Smooth muscle cell (in vitro differentiated cells): ENCODE results near the gene HS3ST3B1. TPM values are rescaled to one million over a fixed set of nuclear protein-coding genes. Genes with fewer than 3 reads are reported as not detected.

Source experiments
- DNase-seq: peaks from one replicate; lab custom pipeline; 2025; ENCODE audit not compliant: unreplicated experiment; lab: John Stamatoyannopoulos, UW
- H2AFZ ChIP-seq: fragments of 200-600 bp; sonication (generic); 2 replicates; pipeline ENCODE4 v1.6.0; 2016; ENCODE audit warnings: antibody characterized with exemption, low read depth, mild to moderate bottlenecking
- H3F3A ChIP-seq: fragments of 200-600 bp; sonication (generic); 2 replicates; pipeline ENCODE4 v1.6.0; 2017; ENCODE audit warnings: antibody characterized with exemption, low read depth
- H3K27ac ChIP-seq: fragments of 200-600 bp; sonication (generic); 2 replicates; pipeline ENCODE4 v1.5.1; 2016; ENCODE audit warnings: low read depth, mild to moderate bottlenecking
- H3K27me3 ChIP-seq: fragments of 200-600 bp; sonication (generic); 2 replicates; pipeline ENCODE4 v1.6.1; 2016; ENCODE audit warnings: low read depth, mild to moderate bottlenecking
- H3K36me3 ChIP-seq: fragments of 200-600 bp; sonication (generic); 2 replicates; pipeline ENCODE4 v1.5.1; 2016; ENCODE audit warnings: low read depth
- H3K4me1 ChIP-seq: fragments of 200-600 bp; sonication (generic); 2 replicates; pipeline ENCODE4 v1.5.1; 2016; ENCODE audit warnings: low read depth
- H3K4me2 ChIP-seq: fragments of 200-600 bp; sonication (generic); 2 replicates; pipeline ENCODE4 v1.6.0; 2016; ENCODE audit warnings: mild to moderate bottlenecking
- H3K4me3 ChIP-seq: fragments of 200-600 bp; sonication (generic); 2 replicates; pipeline ENCODE4 v1.5.1; 2016; ENCODE audit warnings: mild to moderate bottlenecking
- H3K79me2 ChIP-seq: fragments of 200-600 bp; sonication (generic); 2 replicates; pipeline ENCODE4 v1.6.0; 2016; ENCODE audit warnings: low read depth, mild to moderate bottlenecking
- H3K9ac ChIP-seq: fragments of 200-600 bp; sonication (generic); 2 replicates; pipeline ENCODE4 v1.6.0; 2016; ENCODE audit warnings: low read depth
- H3K9me3 ChIP-seq: fragments of 200-600 bp; sonication (generic); replicated peaks from 2 replicates; pipeline ENCODE4 v1.5.1; 2016; ENCODE audit warnings: low read depth
- H4K20me1 ChIP-seq: fragments of 200-600 bp; sonication (generic); 2 replicates; pipeline ENCODE4 v1.6.0; 2016; ENCODE audit warnings: low read depth
- CTCF ChIP-seq: fragments of 200-600 bp; sonication (generic); IDR thresholded peaks from 2 replicates; pipeline ENCODE4 v1.5.1; 2017; ENCODE audit warnings: borderline replicate concordance, mild to moderate bottlenecking, antibody characterized with exemption; ENCODE audit not compliant: insufficient read depth, poor library complexity, severe bottlenecking
- WGBS: methylation state at CpG from one replicate; pipeline ENCODE4 v1.1.7; 2016; ENCODE audit warnings: low lambda C conversion rate; 5-methylcytosine and 5-hydroxymethylcytosine counted together
- polyA plus RNA-seq: library from polyadenylated mRNA; unstranded; fragments of >200 nt; fragmentation: Nextera tagmentation; extraction: Ambion mirVana; gene quantifications from 2 replicates; pipeline ENCODE4 v1.2.1, GENCODE V29; 2016
- total RNA-seq: library from RNA; depleted of rRNA; stranded (reverse); fragments of >200 nt; gene quantifications from 2 replicates; pipeline ENCODE4 v1.2.3, GENCODE V29; 2014

Gene HS3ST3B1
- total and polyA plus RNA-seq, 2 experiments from 2014 or later = 11.3 to 17.3 TPM

DNA sequence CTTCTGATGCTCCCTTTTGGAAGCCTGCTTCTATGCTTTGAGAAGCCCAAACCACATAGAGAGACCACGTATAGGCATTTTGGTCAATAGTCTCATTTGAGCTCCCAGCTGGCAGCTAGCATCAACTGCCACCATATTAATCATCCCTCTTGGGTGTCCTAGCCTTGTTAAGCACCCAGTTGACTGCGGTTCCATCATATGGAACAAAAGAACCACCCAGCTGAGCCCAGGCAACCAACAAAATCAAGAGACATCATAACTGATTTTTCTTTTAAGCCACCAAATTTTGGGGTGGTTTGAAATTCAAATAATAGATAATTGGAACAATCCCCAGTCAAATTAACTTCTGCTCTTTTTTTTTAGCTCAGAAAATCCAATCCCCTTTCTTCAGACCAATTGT, 53.9 kb downstream of the HS3ST3B1 start:
- Histone ChIP-seq H3K36me3 (no peaks in the 10 kb centered on the region), H3F3A (peaks cover 5% of the 10 kb centered on the region), H3K27me3 (no peaks in the 10 kb centered on the region), H2AFZ (no peak overlapping the region), H3K9me3 (no peaks in the 10 kb centered on the region), H3K4me3 (no peak overlapping the region), H3K9ac (no peak overlapping the region), H3K4me2 (no peak overlapping the region), H3K79me2 (no peaks in the 10 kb centered on the region), H4K20me1 (no peaks in the 10 kb centered on the region), H3K27ac (no peak overlapping the region), H3K4me1 (no peaks in the 10 kb centered on the region)
- WGBS = 96% methylated on average over 2 of the region's 2 CpGs
- TF ChIP-seq CTCF = no peak
- DNase-seq = no peak

DNA sequence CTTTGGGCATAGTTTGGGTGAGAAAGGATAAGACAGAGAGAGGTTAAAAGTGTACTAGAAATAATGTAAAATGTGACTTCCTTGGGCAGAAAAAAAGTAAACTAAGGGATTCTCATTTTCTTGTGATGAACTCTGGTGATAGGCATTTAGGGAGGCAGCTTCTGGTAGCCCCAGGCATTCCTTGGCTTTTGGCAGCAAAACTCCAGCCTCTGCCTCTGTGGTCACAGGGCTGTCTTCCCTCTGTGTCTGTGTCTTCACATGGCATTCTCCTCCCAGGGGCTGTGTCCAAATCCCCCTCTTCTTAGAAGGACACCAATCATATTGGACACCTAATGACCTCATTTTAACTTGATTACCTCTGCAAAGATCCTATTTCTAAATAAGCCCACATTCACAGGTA, 54.7 kb downstream of the HS3ST3B1 start:
- Histone ChIP-seq H3K9me3 (no peaks in the 10 kb centered on the region), H3K27ac (no peak overlapping the region), H3K9ac (no peak overlapping the region), H3K27me3 (no peaks in the 10 kb centered on the region), H3K79me2 (no peaks in the 10 kb centered on the region), H4K20me1 (no peaks in the 10 kb centered on the region), H3F3A (peaks cover 5% of the 10 kb centered on the region), H2AFZ (no peak overlapping the region), H3K4me1 (no peaks in the 10 kb centered on the region), H3K4me2 (no peak overlapping the region), H3K4me3 (no peak overlapping the region), H3K36me3 (no peaks in the 10 kb centered on the region)
- no peak for TF ChIP-seq CTCF
- DNase-seq = no peak

- H3K4me2 ChIP-seq = no peak overlapping the region
- H3K79me2 ChIP-seq = no peaks in the 10 kb centered on the region
- H3K27ac ChIP-seq = no peak overlapping the region
- TF ChIP-seq CTCF = no peak
- 74% methylated on average over 8 of the region's 8 CpGs for WGBS
- no peak overlapping the region for H2AFZ ChIP-seq
- H3K4me3 ChIP-seq = no peak overlapping the region
- no peaks in the 10 kb centered on the region for H3K36me3 ChIP-seq
- H4K20me1 ChIP-seq = no peaks in the 10 kb centered on the region
- no peak overlapping the region for H3K9ac ChIP-seq
- no peak for DNase-seq
- no peaks in the 10 kb centered on the region for H3F3A ChIP-seq
- no peaks in the 10 kb centered on the region for H3K9me3 ChIP-seq
- H3K4me1 ChIP-seq = no peaks in the 10 kb centered on the region
- H3K27me3 ChIP-seq = no peaks in the 10 kb centered on the region
These were observed 58.5 kb downstream of the HS3ST3B1 start for GRCh38 chr17:14359163-14360020.

GRCh38 chr17:14360856-14361255, 60.0 kb downstream of the HS3ST3B1 start:
- 87% methylated on average over 4 of the region's 4 CpGs for WGBS
- DNase-seq = no peak
- no peaks in the 10 kb centered on the region for H3K4me1 ChIP-seq
- H3K79me2 ChIP-seq = no peaks in the 10 kb centered on the region
- H2AFZ ChIP-seq = no peak overlapping the region
- H4K20me1 ChIP-seq = no peaks in the 10 kb centered on the region
- no peak overlapping the region for H3K4me2 ChIP-seq
- H3K27me3 ChIP-seq = no peaks in the 10 kb centered on the region
- no peaks in the 10 kb centered on the region for H3F3A ChIP-seq
- no peak overlapping the region for H3K9ac ChIP-seq
- H3K27ac ChIP-seq = no peak overlapping the region
- H3K36me3 ChIP-seq = no peaks in the 10 kb centered on the region
- H3K4me3 ChIP-seq = no peak overlapping the region
- H3K9me3 ChIP-seq = no peaks in the 10 kb centered on the region
- TF ChIP-seq CTCF = no peak
